Bronchial epithelial cell (primary cell): ENCODE measurements around the gene EYA2. TPM values are rescaled to one million over a fixed set of nuclear protein-coding genes. Genes with fewer than 3 reads are reported as not detected.

Experiments
- DNase-seq: peaks from one replicate; pipeline ENCODE4 v3.0.0-alpha.2; 2010; ENCODE audit warnings: low read depth
- FAIRE-seq: peaks from 2 replicates; lab custom pipeline; 2011; peaks lifted over from hg19 to GRCh38; lab: Jason Lieb, UNC
- H3K27me3 ChIP-seq: 2 replicates; pipeline ENCODE4 v1.5.1; 2011; ENCODE audit warnings: low read length; ENCODE audit not compliant: control insufficient read depth, insufficient read depth
- H3K36me3 ChIP-seq: 2 replicates; pipeline ENCODE4 v1.5.1; 2011; ENCODE audit warnings: low read length; ENCODE audit not compliant: control insufficient read depth, insufficient read depth
- H3K4me3 ChIP-seq: 2 replicates; pipeline ENCODE4 v1.5.1; 2011; ENCODE audit warnings: mild to moderate bottlenecking, low read depth, low read length, control low read depth
- CTCF ChIP-seq: IDR thresholded peaks from 2 replicates; pipeline ENCODE4 v1.5.1; 2011; ENCODE audit warnings: mild to moderate bottlenecking, moderate library complexity, low read length, control low read depth, inconsistent platforms; ENCODE audit not compliant: insufficient read depth, severe bottlenecking
- total RNA-seq: library from RNA; depleted of rRNA; stranded (reverse); fragments of >200 nt; gene quantifications from 2 replicates; pipeline ENCODE4 v1.2.1, GENCODE V29; 2014

The EYA2 gene
- total RNA-seq, 1 donor from 2014 or later: 8.4 TPM

GRCh38 chr20:47222468-47223119, 328.0 kb downstream of the EYA2 start:
- no peak for TF ChIP-seq CTCF
- H3K36me3 ChIP-seq: peaks cover 42% of the 10 kb centered on the region
- no peak for DNase-seq
- FAIRE-seq: no peak
- no peak overlapping the region for H3K4me3 ChIP-seq
- no peaks in the 10 kb centered on the region for H3K27me3 ChIP-seq

GRCh38 chr20:47223896-47224295, 329.3 kb downstream of the EYA2 start:
- H3K36me3 ChIP-seq: peaks cover 41% of the 10 kb centered on the region
- H3K27me3 ChIP-seq: no peaks in the 10 kb centered on the region
- TF ChIP-seq CTCF: no peak
- H3K4me3 ChIP-seq: no peak overlapping the region
- DNase-seq: no peak
- FAIRE-seq: no peak

- TF ChIP-seq CTCF: no peak
- Histone ChIP-seq H3K4me3 (no peak overlapping the region), H3K36me3 (peaks cover 43% of the 10 kb centered on the region), H3K27me3 (no peaks in the 10 kb centered on the region)
- no peak for DNase-seq
- no peak for FAIRE-seq
Measured at GRCh38 chr20:47224300-47224791, 329.7 kb downstream of the EYA2 start.

- no peak for DNase-seq
- no peak for FAIRE-seq
- TF ChIP-seq CTCF: no peak
- H3K36me3 ChIP-seq: peaks cover 43% of the 10 kb centered on the region
- no peak overlapping the region for H3K4me3 ChIP-seq
- no peaks in the 10 kb centered on the region for H3K27me3 ChIP-seq
Measured at GRCh38 chr20:47224857-47225256, 330.2 kb downstream of the EYA2 start.

GRCh38 chr20:47225458-47225857, 330.8 kb downstream of the EYA2 start:
- DNase-seq (no peak), FAIRE-seq (no peak)
- Histone ChIP-seq H3K36me3 (peaks cover 42% of the 10 kb centered on the region), H3K4me3 (no peak overlapping the region), H3K27me3 (no peaks in the 10 kb centered on the region)
- no peak for TF ChIP-seq CTCF

- no peak for TF ChIP-seq CTCF
- DNase-seq (no peak), FAIRE-seq (no peak)
- peaks cover 45% of the 10 kb centered on the region for H3K36me3 ChIP-seq
- no peaks in the 10 kb centered on the region for H3K27me3 ChIP-seq
- no peak overlapping the region for H3K4me3 ChIP-seq
Measured at GRCh38 chr20:47227119-47227518, 332.5 kb downstream of the EYA2 start.
